ENCODE data around the gene TMEM267. TPM values are rescaled to one million over a fixed set of nuclear protein-coding genes. Genes with fewer than 3 reads are reported as not detected.
"Not testable (repeated sequence)": the region's sequence is repeated elsewhere in the genome, so short reads cannot be mapped to it uniquely, and the experiment has no call there.

The TMEM267 gene
- total RNA-seq, 5 donors from 2014 or later (not counting 1 experiment from before 2014, with no cell fraction given), result 10.1 to 19.4 (median 15.9) TPM

DNA sequence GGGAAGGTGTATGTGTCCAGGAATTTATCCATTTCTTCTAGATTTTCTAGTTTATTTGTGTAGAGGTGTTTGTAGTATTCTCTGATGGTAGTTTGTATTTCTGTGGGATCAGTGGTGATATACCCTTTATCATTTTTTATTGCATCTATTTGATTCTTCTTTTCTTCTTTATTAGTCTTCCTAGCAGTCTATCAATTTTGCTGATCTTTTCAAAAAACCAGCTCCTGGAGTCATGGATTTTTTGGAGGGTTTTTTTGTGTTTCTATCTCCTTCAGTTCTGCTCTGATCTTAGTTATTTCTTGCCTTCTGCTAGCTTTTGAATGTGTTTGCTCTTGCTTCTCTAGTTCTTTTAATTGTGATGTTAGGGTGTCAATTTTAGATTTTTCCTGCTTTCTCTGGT lies 42.1 kb downstream of the TMEM267 start:
- H3K4me1 ChIP-seq (ENCODE audit: control insufficient read depth in 1 of 2, extremely low read depth in 1 of 2, insufficient read depth in 2 of 2, low read length in 2 of 2); H3K27me3 ChIP-seq (replicated peaks in 1 of 2; ENCODE audit: control insufficient read depth in 2 of 2, extremely low read depth in 1 of 2, insufficient read depth in 2 of 2, low read length in 1 of 2); DNase-seq; H3K4me3 Mint-ChIP-seq; H3K36me3 ChIP-seq (ENCODE audit: control insufficient read depth in 2 of 2, extremely low read depth in 1 of 2, insufficient read depth in 1 of 2, low read length in 1 of 2); H3K4me1 Mint-ChIP-seq; ATAC-seq (replicated peaks in 1 of 4); POLR2A ChIA-PET; CTCF ChIA-PET; H3K4me3 ChIP-seq (ENCODE audit: control insufficient read depth in 1 of 2, extremely low read depth in 1 of 2, low read length in 1 of 2); H3K27ac ChIP-seq (ENCODE audit: low read length); H3K27me3 Mint-ChIP-seq; H3K9me3 ChIP-seq; H3K27ac Mint-ChIP-seq: not testable (repeated sequence)
- Mint-ChIP-seq H3K9me3 (peaks cover 31 to 55% (median 36%) of the 10 kb centered on the region in 3 donors), H3K36me3 (peaks cover 35% of the 10 kb centered on the region)

GRCh38 chr5:43437062-43437660 lies 46.5 kb downstream of the TMEM267 start:
- WGBS (ENCODE audit: insufficient coverage), result 80% methylated on average over 1 of the region's 3 CpGs
- Mint-ChIP-seq H3K27ac (no peak overlapping the region), H3K9me3 (peaks cover 20 to 42% (median 27%) of the 10 kb centered on the region in 3 donors), H3K4me1 (no peaks in the 10 kb centered on the region), H3K36me3 (peaks cover 6% of the 10 kb centered on the region), H3K4me3 (no peak overlapping the region), H3K27me3 (no peaks in the 10 kb centered on the region)
- Histone ChIP-seq H3K36me3 (ENCODE audit: control insufficient read depth in 2 of 2, extremely low read depth in 1 of 2, insufficient read depth in 1 of 2, low read length in 1 of 2) (no peaks in the 10 kb centered on the region), H3K27me3 (replicated peaks in 1 of 2; ENCODE audit: control insufficient read depth in 2 of 2, extremely low read depth in 1 of 2, insufficient read depth in 2 of 2, low read length in 1 of 2) (no peaks in the 10 kb centered on the region), H3K4me1 (ENCODE audit: control insufficient read depth in 1 of 2, extremely low read depth in 1 of 2, insufficient read depth in 2 of 2, low read length in 2 of 2) (no peaks in the 10 kb centered on the region), H3K9me3 (no peaks in the 10 kb centered on the region), H3K4me3 (ENCODE audit: control insufficient read depth in 1 of 2, extremely low read depth in 1 of 2, low read length in 1 of 2) (no peak overlapping the region), H3K27ac (ENCODE audit: low read length) (no peak overlapping the region)
- DNase-seq, result no peak
- ATAC-seq (replicated peaks in 1 of 4), result no peak
- POLR2A ChIA-PET, result no interaction called here
- CTCF ChIA-PET, result no interaction called here

GRCh38 chr5:43433382-43433781 lies 50.3 kb downstream of the TMEM267 start:
- DNase-seq (no peak), ATAC-seq (replicated peaks in 1 of 4) (no peak)
- Mint-ChIP-seq H3K27me3 (no peaks in the 10 kb centered on the region), H3K4me1 (no peaks in the 10 kb centered on the region), H3K4me3 (no peak overlapping the region), H3K27ac (no peak overlapping the region), H3K36me3 (no peaks in the 10 kb centered on the region), H3K9me3 (peaks cover 11 to 19% (median 13%) of the 10 kb centered on the region in 3 donors)
- POLR2A ChIA-PET, result interaction anchor here in 1 of 2 donors (0.5 kb wide), 1 partner anchor 17 kb away, joined by 4 read pairs; no protein-coding TSS in a partner anchor
- CTCF ChIA-PET, result no interaction called here
- Histone ChIP-seq H3K36me3 (ENCODE audit: control insufficient read depth in 2 of 2, extremely low read depth in 1 of 2, insufficient read depth in 1 of 2, low read length in 1 of 2) (no peaks in the 10 kb centered on the region), H3K27ac (ENCODE audit: low read length) (no peak overlapping the region), H3K9me3 (no peaks in the 10 kb centered on the region), H3K4me1 (ENCODE audit: control insufficient read depth in 1 of 2, extremely low read depth in 1 of 2, insufficient read depth in 2 of 2, low read length in 2 of 2) (no peaks in the 10 kb centered on the region), H3K27me3 (replicated peaks in 1 of 2; ENCODE audit: control insufficient read depth in 2 of 2, extremely low read depth in 1 of 2, insufficient read depth in 2 of 2, low read length in 1 of 2) (no peaks in the 10 kb centered on the region), H3K4me3 (ENCODE audit: control insufficient read depth in 1 of 2, extremely low read depth in 1 of 2, low read length in 1 of 2) (no peak overlapping the region)
- 100% methylated on average over 1 of the region's 4 CpGs for WGBS (ENCODE audit: insufficient coverage)

GRCh38 chr5:43432486-43433375 lies 50.9 kb downstream of the TMEM267 start:
- H3K4me3 Mint-ChIP-seq, result no peak overlapping the region

DNA sequence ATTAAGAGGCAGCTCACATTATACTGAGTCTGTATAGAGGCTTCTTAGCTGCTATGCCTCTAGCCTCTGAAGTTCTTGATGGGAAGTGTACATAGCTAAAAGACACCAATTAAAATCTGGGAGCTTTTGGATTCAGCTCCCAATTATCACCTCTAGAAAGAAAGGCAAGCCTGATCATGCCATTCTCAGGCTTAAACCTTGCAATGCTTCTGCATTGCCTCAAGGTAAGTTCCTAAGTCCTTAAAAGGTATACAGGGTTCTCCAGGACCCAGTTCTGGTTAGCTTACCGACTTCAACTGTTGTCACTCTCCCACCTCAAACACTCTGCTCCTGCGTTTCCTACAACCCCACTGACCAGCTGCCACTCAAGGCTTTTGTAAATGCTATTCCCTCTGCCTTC lies 54.0 kb downstream of the TMEM267 start:
- CTCF ChIA-PET, result no interaction called here
- POLR2A ChIA-PET, result no interaction called here

More at GRCh38 chr5:43432486-43433375, 50.9 kb downstream of the TMEM267 start:
- no peaks in the 10 kb centered on the region for H3K27me3 Mint-ChIP-seq
- Histone ChIP-seq H3K4me3 (ENCODE audit: control insufficient read depth in 1 of 2, extremely low read depth in 1 of 2, low read length in 1 of 2) (no peak overlapping the region), H3K4me1 (ENCODE audit: control insufficient read depth in 1 of 2, extremely low read depth in 1 of 2, insufficient read depth in 2 of 2, low read length in 2 of 2) (no peaks in the 10 kb centered on the region), H3K27me3 (replicated peaks in 1 of 2; ENCODE audit: control insufficient read depth in 2 of 2, extremely low read depth in 1 of 2, insufficient read depth in 2 of 2, low read length in 1 of 2) (no peaks in the 10 kb centered on the region), H3K36me3 (ENCODE audit: control insufficient read depth in 2 of 2, extremely low read depth in 1 of 2, insufficient read depth in 1 of 2, low read length in 1 of 2) (no peaks in the 10 kb centered on the region), H3K27ac (ENCODE audit: low read length) (no peak overlapping the region), H3K9me3 (no peaks in the 10 kb centered on the region)
- ATAC-seq (replicated peaks in 1 of 4), result no peak
- no peak overlapping the region for H3K27ac Mint-ChIP-seq
- H3K36me3 Mint-ChIP-seq, result no peaks in the 10 kb centered on the region
- ChIA-PET CTCF (no interaction called here), POLR2A (no interaction called here)
- peaks cover 5 to 13% (median 8%) of the 10 kb centered on the region in 3 donors for H3K9me3 Mint-ChIP-seq
- H3K4me1 Mint-ChIP-seq, result no peaks in the 10 kb centered on the region
- no peak for DNase-seq
- WGBS (ENCODE audit: insufficient coverage), result 83% methylated on average over 1 of the region's 3 CpGs

GRCh38 chr5:43429016-43429415 lies 54.6 kb downstream of the TMEM267 start:
- no peaks in the 10 kb centered on the region for H3K4me1 ChIP-seq (ENCODE audit: control insufficient read depth in 1 of 2, extremely low read depth in 1 of 2, insufficient read depth in 2 of 2, low read length in 2 of 2)
- no peaks in the 10 kb centered on the region for H3K4me1 Mint-ChIP-seq
- CTCF ChIA-PET, result no interaction called here
- DNase-seq (no peak), ATAC-seq (replicated peaks in 1 of 4) (no peak)
- H3K27ac ChIP-seq (ENCODE audit: low read length), result no peak overlapping the region
- POLR2A ChIA-PET, result no interaction called here
- H3K36me3 Mint-ChIP-seq, result no peaks in the 10 kb centered on the region
- no peak overlapping the region for H3K4me3 Mint-ChIP-seq
- WGBS (ENCODE audit: insufficient coverage), result 96% methylated on average over 4 of the region's 7 CpGs
- no peaks in the 10 kb centered on the region for H3K27me3 Mint-ChIP-seq
- H3K9me3 ChIP-seq, result no peaks in the 10 kb centered on the region
- no peaks in the 10 kb centered on the region for H3K9me3 Mint-ChIP-seq
- H3K4me3 ChIP-seq (ENCODE audit: control insufficient read depth in 1 of 2, extremely low read depth in 1 of 2, low read length in 1 of 2), result no peak overlapping the region
- H3K27ac Mint-ChIP-seq, result no peak overlapping the region
- H3K27me3 ChIP-seq (replicated peaks in 1 of 2; ENCODE audit: control insufficient read depth in 2 of 2, extremely low read depth in 1 of 2, insufficient read depth in 2 of 2, low read length in 1 of 2), result no peaks in the 10 kb centered on the region
- no peaks in the 10 kb centered on the region for H3K36me3 ChIP-seq (ENCODE audit: control insufficient read depth in 2 of 2, extremely low read depth in 1 of 2, insufficient read depth in 1 of 2, low read length in 1 of 2)

More for the DNA sequence above, 54.0 kb downstream of the TMEM267 start:
- Histone ChIP-seq H3K9me3 (no peaks in the 10 kb centered on the region), H3K36me3 (ENCODE audit: control insufficient read depth in 2 of 2, extremely low read depth in 1 of 2, insufficient read depth in 1 of 2, low read length in 1 of 2) (no peaks in the 10 kb centered on the region), H3K27ac (ENCODE audit: low read length) (no peak overlapping the region), H3K4me3 (ENCODE audit: control insufficient read depth in 1 of 2, extremely low read depth in 1 of 2, low read length in 1 of 2) (no peak overlapping the region), H3K4me1 (ENCODE audit: control insufficient read depth in 1 of 2, extremely low read depth in 1 of 2, insufficient read depth in 2 of 2, low read length in 2 of 2) (no peaks in the 10 kb centered on the region), H3K27me3 (replicated peaks in 1 of 2; ENCODE audit: control insufficient read depth in 2 of 2, extremely low read depth in 1 of 2, insufficient read depth in 2 of 2, low read length in 1 of 2) (no peaks in the 10 kb centered on the region)
- Mint-ChIP-seq H3K27ac (no peak overlapping the region), H3K27me3 (no peaks in the 10 kb centered on the region), H3K4me3 (no peak overlapping the region), H3K36me3 (no peaks in the 10 kb centered on the region), H3K9me3 (no peaks in the 10 kb centered on the region), H3K4me1 (no peaks in the 10 kb centered on the region)
- ATAC-seq (replicated peaks in 1 of 4) (no peak), DNase-seq (no peak)
- WGBS (ENCODE audit: insufficient coverage), result 80% methylated on average over 2 of the region's 2 CpGs
